ENCODE data around the gene PAMR1.

PAMR1 gene

GRCh38 chr11:35511666-35512065 lies 13.8 kb downstream of the PAMR1 start:
- peaks cover 66% of the 10 kb centered on the region for H3K36me3 Mint-ChIP-seq (ENCODE audit: low read depth)
- no peak for TF ChIP-seq CTCF (IDR thresholded peaks at IDR 0.05)
- H3K4me1 Mint-ChIP-seq = peaks cover 33% of the 10 kb centered on the region
- no peak overlapping the region for H3K27ac Mint-ChIP-seq
- H3K9me3 Mint-ChIP-seq = peaks cover 26% of the 10 kb centered on the region
- H3K4me3 Mint-ChIP-seq = no peak overlapping the region
- peaks cover 15% of the 10 kb centered on the region for H3K27me3 Mint-ChIP-seq (ENCODE audit: low read depth, poor library complexity)
- no peak for DNase-seq

GRCh38 chr11:35507688-35508087 lies 17.7 kb downstream of the PAMR1 start:
- Mint-ChIP-seq H3K27me3 (ENCODE audit: low read depth, poor library complexity) (peaks cover 7% of the 10 kb centered on the region), H3K4me3 (no peak overlapping the region), H3K27ac (no peak overlapping the region), H3K4me1 (peaks cover 11% of the 10 kb centered on the region), H3K9me3 (peaks cover 66% of the 10 kb centered on the region), H3K36me3 (ENCODE audit: low read depth) (peaks cover 73% of the 10 kb centered on the region)
- DNase-seq = no peak
- no peak for TF ChIP-seq CTCF (IDR thresholded peaks at IDR 0.05)

- DNase-seq = no peak
- Mint-ChIP-seq H3K4me1 (no peaks in the 10 kb centered on the region), H3K36me3 (ENCODE audit: low read depth) (peaks cover 32% of the 10 kb centered on the region), H3K4me3 (no peak overlapping the region), H3K9me3 (peaks cover 49% of the 10 kb centered on the region), H3K27ac (no peak overlapping the region), H3K27me3 (ENCODE audit: low read depth, poor library complexity) (no peaks in the 10 kb centered on the region)
- no peak for TF ChIP-seq CTCF (IDR thresholded peaks at IDR 0.05)
Measured at GRCh38 chr11:35501776-35502175, 23.6 kb downstream of the PAMR1 start.

- Mint-ChIP-seq H3K27me3 (ENCODE audit: low read depth, poor library complexity) (no peaks in the 10 kb centered on the region), H3K36me3 (ENCODE audit: low read depth) (peaks cover 32% of the 10 kb centered on the region), H3K27ac (no peak overlapping the region), H3K4me1 (no peaks in the 10 kb centered on the region), H3K4me3 (no peak overlapping the region), H3K9me3 (peaks cover 39% of the 10 kb centered on the region)
- DNase-seq = no peak
- no peak for TF ChIP-seq CTCF (IDR thresholded peaks at IDR 0.05)
Measured at GRCh38 chr11:35500744-35501143, 24.7 kb downstream of the PAMR1 start.

GRCh38 chr11:35496416-35496815 lies 29.0 kb downstream of the PAMR1 start:
- no peak overlapping the region for H3K4me3 Mint-ChIP-seq
- no peak for DNase-seq
- peaks cover 47% of the 10 kb centered on the region for H3K36me3 Mint-ChIP-seq (ENCODE audit: low read depth)
- H3K4me1 Mint-ChIP-seq = peaks cover 4% of the 10 kb centered on the region
- H3K27ac Mint-ChIP-seq = no peak overlapping the region
- H3K27me3 Mint-ChIP-seq (ENCODE audit: low read depth, poor library complexity) = no peaks in the 10 kb centered on the region
- peaks cover 8% of the 10 kb centered on the region for H3K9me3 Mint-ChIP-seq
- no peak for TF ChIP-seq CTCF (IDR thresholded peaks at IDR 0.05)

- Mint-ChIP-seq H3K27me3 (ENCODE audit: low read depth, poor library complexity) (no peaks in the 10 kb centered on the region), H3K27ac (no peak overlapping the region), H3K9me3 (peaks cover 8% of the 10 kb centered on the region), H3K36me3 (ENCODE audit: low read depth) (peaks cover 53% of the 10 kb centered on the region), H3K4me1 (peaks cover 4% of the 10 kb centered on the region), H3K4me3 (no peak overlapping the region)
- DNase-seq = no peak
- TF ChIP-seq CTCF (IDR thresholded peaks at IDR 0.05) = no peak
Measured at GRCh38 chr11:35494957-35495490, 30.4 kb downstream of the PAMR1 start.
